CD14-positive monocyte (primary cell): ENCODE measurements around the gene GALR2. TPM values are rescaled to one million over a fixed set of nuclear protein-coding genes. Genes with fewer than 3 reads are reported as not detected.

Source experiments
- DNase-seq, 3 donors: peaks; one replicate each; pipeline ENCODE4 v3.0.0-alpha.2; 2011 to 2022
- H2AFZ ChIP-seq: 2 replicates; pipeline ENCODE4 v1.6.0; 2012; ENCODE audit warnings: mild to moderate bottlenecking, low read depth, low read length, inconsistent platforms; ENCODE audit not compliant: insufficient read depth, poor library complexity, severe bottlenecking
- H3K27ac ChIP-seq, 2 donors: 1 replicate in 1 of 2; 2 replicates in 1 of 2; pipeline ENCODE4 v1.5.1; 2012 to 2013; ENCODE audit warnings: low read length in 2 of 2, control low read depth in 1 of 2, inconsistent platforms in 1 of 2, low read depth in 1 of 2, mild to moderate bottlenecking in 1 of 2
- H3K27me3 ChIP-seq, 2 donors: one replicate each; pipeline versions ENCODE4 v1.6.0 to v1.6.1; 2011 to 2013; ENCODE audit warnings: low read length in 2 of 2; ENCODE audit not compliant: control insufficient read depth in 2 of 2, insufficient read depth in 2 of 2
- H3K36me3 ChIP-seq, 2 donors: replicated peaks in 1 of 2; 1 replicate in 1 of 2; 2 replicates in 1 of 2; pipeline versions ENCODE4 v1.5.1 to v1.6.1; 2012 to 2013; ENCODE audit warnings: low read length in 2 of 2, control low read depth in 1 of 2, inconsistent platforms in 1 of 2, mild to moderate bottlenecking in 1 of 2; ENCODE audit not compliant: insufficient read depth in 2 of 2, control insufficient read depth in 1 of 2
- H3K4me1 ChIP-seq, 2 donors: 1 replicate in 1 of 2; 2 replicates in 1 of 2; pipeline versions ENCODE4 v1.5.1 to v1.6.1; 2012 to 2013; ENCODE audit warnings: low read length in 2 of 2, control low read depth in 1 of 2, inconsistent platforms in 1 of 2, mild to moderate bottlenecking in 1 of 2, moderate library complexity in 1 of 2; ENCODE audit not compliant: insufficient read depth in 2 of 2, control insufficient read depth in 1 of 2
- H3K4me2 ChIP-seq: replicated peaks from 2 replicates; pipeline ENCODE3; 2012; ENCODE audit warnings: low read length, moderate library complexity, mild to moderate bottlenecking; ENCODE audit not compliant: poor library complexity, severe bottlenecking; ENCODE audit errors: extremely low read depth
- H3K4me3 ChIP-seq, 3 experiments: fragments of 200-600 bp in 1 of 3; sonication (generic) in 1 of 3; replicated peaks in 1 of 3; 1 replicate in 2 of 3; 2 replicates in 1 of 3; pipeline ENCODE4 v1.5.1; 2011 to 2013; ENCODE audit warnings: low read length in 3 of 3, mild to moderate bottlenecking in 3 of 3, control low read depth in 2 of 3, low read depth in 2 of 3, inconsistent platforms in 1 of 3, moderate library complexity in 1 of 3
- H3K79me2 ChIP-seq: 2 replicates; pipeline ENCODE4 v1.6.0; 2012; ENCODE audit warnings: mild to moderate bottlenecking, control low read depth, inconsistent platforms, low read length, moderate library complexity; ENCODE audit not compliant: insufficient read depth
- H3K9ac ChIP-seq: 2 replicates; pipeline ENCODE4 v1.6.0; 2017; ENCODE audit warnings: low read length, mild to moderate bottlenecking; ENCODE audit not compliant: insufficient read depth, poor library complexity, severe bottlenecking
- H3K9me3 ChIP-seq, 2 donors: replicated peaks in 1 of 2; 1 replicate in 1 of 2; 2 replicates in 1 of 2; pipeline versions ENCODE4 v1.5.1 to v1.6.1; 2012 to 2013; ENCODE audit warnings: low read length in 2 of 2, control low read depth in 1 of 2; ENCODE audit not compliant: control insufficient read depth in 1 of 2, insufficient read depth in 1 of 2
- H4K20me1 ChIP-seq: 2 replicates; pipeline ENCODE4 v1.6.0; 2012; ENCODE audit warnings: mild to moderate bottlenecking, low read length, control low read depth, moderate library complexity; ENCODE audit not compliant: insufficient read depth
- H3K27ac Mint-ChIP-seq, 7 donors: one replicate each; pipeline ENCODE4 v1.8.0; 2020; ENCODE audit warnings: mild to moderate bottlenecking in 7 of 7, mixed read lengths in 7 of 7, moderate library complexity in 6 of 7, inconsistent platforms in 2 of 7
- H3K27me3 Mint-ChIP-seq, 3 donors: one replicate each; pipeline ENCODE4 v1.8.0; 2021 to 2022; ENCODE audit warnings: low read depth in 3 of 3, mild to moderate bottlenecking in 3 of 3, mixed read lengths in 3 of 3, moderate library complexity in 3 of 3, inconsistent platforms in 1 of 3
- H3K36me3 Mint-ChIP-seq, 2 donors: one replicate each; pipeline ENCODE4 v1.8.0; 2020; ENCODE audit warnings: mixed read lengths in 2 of 2, inconsistent platforms in 1 of 2, mild to moderate bottlenecking in 1 of 2
- H3K4me1 Mint-ChIP-seq: one replicate; pipeline ENCODE4 v1.8.0; 2020; ENCODE audit warnings: mild to moderate bottlenecking, mixed read lengths
- H3K4me3 Mint-ChIP-seq, 2 donors: one replicate each; pipeline ENCODE4 v1.8.0; 2020; ENCODE audit warnings: mild to moderate bottlenecking in 2 of 2, mixed read lengths in 2 of 2, moderate library complexity in 1 of 2
- H3K9me3 Mint-ChIP-seq, 7 donors: one replicate each; pipeline ENCODE4 v1.8.0; 2020 to 2022; ENCODE audit warnings: mixed read lengths in 7 of 7, mild to moderate bottlenecking in 6 of 7, moderate library complexity in 6 of 7, inconsistent platforms in 2 of 7
- WGBS: methylation state at CpG from one replicate; pipeline ENCODE4 v1.1.5; 2013; ENCODE audit warnings: missing lambda C conversion rate; ENCODE audit not compliant: insufficient coverage; 5-methylcytosine and 5-hydroxymethylcytosine counted together
- intact Hi-C, 2 donors: fragments of 100-400 bp; cut with micrococcal nuclease; formaldehyde crosslinking; loops; one replicate each; pipeline versions ENCODE4 v1.15.0 to v1.15.1; 2023
- polyA plus RNA-seq, 3 donors: library from polyadenylated mRNA; depleted of rRNA in 1 of 3; unstranded in 2 of 3; stranded (reverse) in 1 of 3; fragments of 300-500 nt in 2 of 3; fragments of >200 nt in 1 of 3; fragmentation: Illumina TruSeq in 2 of 3; gene quantifications; 1 replicate in 2 of 3; 2 replicates in 1 of 3; pipeline ENCODE4 v1.2.3, GENCODE V29; 2012 to 2021
- TF ChIP-seq, protein P1 (sequence below): fragments of 200-600 bp; IDR thresholded peaks from one replicate; pipeline ENCODE4 v1.8.0; 2022; ENCODE audit warnings: antibody characterized with exemption, mild to moderate bottlenecking

The GALR2 gene
- polyA plus RNA-seq, 3 donors = 0.22 to 4.8 (median 1.1) TPM

DNA sequence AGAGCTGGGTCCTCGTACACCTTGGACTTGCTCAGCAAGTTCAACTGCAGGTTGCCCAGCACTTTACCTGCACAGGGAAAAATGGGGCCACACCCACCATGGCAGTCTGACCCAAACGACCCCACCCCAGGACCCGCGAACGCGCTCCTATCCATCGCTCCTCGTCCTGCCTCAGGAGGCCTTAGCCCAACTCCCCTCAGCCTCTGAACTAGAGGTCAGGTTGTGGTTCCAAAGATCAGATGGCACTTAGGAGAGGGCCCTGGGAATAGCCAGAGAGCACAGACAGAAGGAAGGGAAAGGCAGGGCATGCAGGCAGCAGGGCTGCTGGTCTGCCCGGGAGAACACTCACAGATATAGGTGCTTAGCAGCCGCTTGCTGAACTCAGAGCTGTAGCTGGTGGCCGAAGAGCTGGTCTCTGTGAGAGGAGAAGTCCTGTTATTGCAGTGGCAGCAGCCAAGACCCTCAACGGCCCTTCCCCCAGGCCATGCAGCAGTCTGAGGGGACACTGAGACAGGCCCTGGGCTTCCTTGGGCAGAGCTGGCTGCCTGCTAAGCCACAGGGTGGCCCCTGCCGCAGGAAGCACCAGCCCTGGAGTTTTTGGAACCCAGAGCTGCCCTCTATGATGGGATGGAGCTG lies 11.3 kb downstream of the GALR2 start:
- Histone ChIP-seq H3K9me3 (no peaks in the 10 kb centered on the region), H3K4me2 (no peak overlapping the region), H3K4me3 (no peak overlapping the region), H3K27ac (no peak overlapping the region), H3K4me1 (no peaks in the 10 kb centered on the region), H3K36me3 (peaks cover 84 to 90% of the 10 kb centered on the region in 2 donors), H4K20me1 (no peaks in the 10 kb centered on the region), H3K79me2 (no peaks in the 10 kb centered on the region), H2AFZ (no peak overlapping the region), H3K27me3 (peaks cover 0 to under 1% of the 10 kb centered on the region in 2 donors), H3K9ac (no peak overlapping the region)
- no peak for DNase-seq
- intact Hi-C loops = no loop called here
- H3K4me3 Mint-ChIP-seq = no peak overlapping the region
- no peaks in the 10 kb centered on the region for H3K4me1 Mint-ChIP-seq
- H3K9me3 Mint-ChIP-seq = no peaks in the 10 kb centered on the region
- TF ChIP-seq, protein P1, sequence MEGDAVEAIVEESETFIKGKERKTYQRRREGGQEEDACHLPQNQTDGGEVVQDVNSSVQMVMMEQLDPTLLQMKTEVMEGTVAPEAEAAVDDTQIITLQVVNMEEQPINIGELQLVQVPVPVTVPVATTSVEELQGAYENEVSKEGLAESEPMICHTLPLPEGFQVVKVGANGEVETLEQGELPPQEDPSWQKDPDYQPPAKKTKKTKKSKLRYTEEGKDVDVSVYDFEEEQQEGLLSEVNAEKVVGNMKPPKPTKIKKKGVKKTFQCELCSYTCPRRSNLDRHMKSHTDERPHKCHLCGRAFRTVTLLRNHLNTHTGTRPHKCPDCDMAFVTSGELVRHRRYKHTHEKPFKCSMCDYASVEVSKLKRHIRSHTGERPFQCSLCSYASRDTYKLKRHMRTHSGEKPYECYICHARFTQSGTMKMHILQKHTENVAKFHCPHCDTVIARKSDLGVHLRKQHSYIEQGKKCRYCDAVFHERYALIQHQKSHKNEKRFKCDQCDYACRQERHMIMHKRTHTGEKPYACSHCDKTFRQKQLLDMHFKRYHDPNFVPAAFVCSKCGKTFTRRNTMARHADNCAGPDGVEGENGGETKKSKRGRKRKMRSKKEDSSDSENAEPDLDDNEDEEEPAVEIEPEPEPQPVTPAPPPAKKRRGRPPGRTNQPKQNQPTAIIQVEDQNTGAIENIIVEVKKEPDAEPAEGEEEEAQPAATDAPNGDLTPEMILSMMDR = no peak
- H3K36me3 Mint-ChIP-seq = peaks cover 78 to 87% of the 10 kb centered on the region in 2 donors
- H3K27me3 Mint-ChIP-seq = peaks cover 2 to 3% (median 3%) of the 10 kb centered on the region in 3 donors
- WGBS = 96% methylated on average over 10 of the region's 13 CpGs
- no peak overlapping the region for H3K27ac Mint-ChIP-seq

DNA sequence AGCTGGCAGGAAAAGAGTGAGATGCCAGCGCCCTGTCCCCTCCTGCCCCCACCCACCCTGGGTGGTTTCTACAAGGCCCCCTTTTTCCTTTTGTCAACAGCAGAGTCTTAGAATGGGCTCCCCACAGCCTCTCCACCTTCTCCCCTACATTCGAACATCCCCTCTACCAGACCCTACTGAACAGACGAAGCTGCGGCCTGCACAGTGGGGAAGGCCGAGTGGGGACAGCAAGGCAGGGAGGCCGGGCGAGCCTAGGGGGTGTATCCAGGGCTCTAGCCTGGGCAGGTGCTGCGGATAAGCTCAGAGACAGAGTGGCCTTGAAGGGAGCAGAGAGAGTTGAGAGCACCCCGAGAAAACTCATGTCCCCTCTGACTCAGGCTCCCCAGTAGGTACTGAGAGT lies 11.8 kb downstream of the GALR2 start:
- no peaks in the 10 kb centered on the region for H3K4me1 ChIP-seq
- H3K4me2 ChIP-seq = no peak overlapping the region
- H3K36me3 Mint-ChIP-seq = peaks cover 83 to 93% of the 10 kb centered on the region in 2 donors
- intact Hi-C loops = no loop called here
- H3K4me3 Mint-ChIP-seq = no peak overlapping the region
- WGBS = 98% methylated on average over 9 of the region's 9 CpGs
- peaks cover 89 to 96% of the 10 kb centered on the region in 2 donors for H3K36me3 ChIP-seq
- no peaks in the 10 kb centered on the region for H3K4me1 Mint-ChIP-seq
- H3K9ac ChIP-seq = no peak overlapping the region
- no peaks in the 10 kb centered on the region for H3K27me3 ChIP-seq
- H2AFZ ChIP-seq = no peak overlapping the region
- no peak overlapping the region for H3K4me3 ChIP-seq
- no peak overlapping the region for H3K27ac ChIP-seq
- peaks cover 0 to 3% (median 2%) of the 10 kb centered on the region in 3 donors for H3K27me3 Mint-ChIP-seq
- no peaks in the 10 kb centered on the region for H3K79me2 ChIP-seq
- TF ChIP-seq, protein P1 = no peak
- H4K20me1 ChIP-seq = no peaks in the 10 kb centered on the region
- no peak overlapping the region for H3K27ac Mint-ChIP-seq
- H3K9me3 ChIP-seq = no peaks in the 10 kb centered on the region
- H3K9me3 Mint-ChIP-seq = no peaks in the 10 kb centered on the region
- no peak for DNase-seq
